NCI-H774 (cell line): ENCODE results near the gene MEP1A.
"Not testable (repeated sequence)": the region's sequence is repeated elsewhere in the genome, so short reads cannot be mapped to it uniquely, and the experiment has no call there.

Experiments
- DNase-seq: peaks from one replicate; lab custom pipeline; 2025; lab: John Stamatoyannopoulos, UW

MEP1A gene, protein sequence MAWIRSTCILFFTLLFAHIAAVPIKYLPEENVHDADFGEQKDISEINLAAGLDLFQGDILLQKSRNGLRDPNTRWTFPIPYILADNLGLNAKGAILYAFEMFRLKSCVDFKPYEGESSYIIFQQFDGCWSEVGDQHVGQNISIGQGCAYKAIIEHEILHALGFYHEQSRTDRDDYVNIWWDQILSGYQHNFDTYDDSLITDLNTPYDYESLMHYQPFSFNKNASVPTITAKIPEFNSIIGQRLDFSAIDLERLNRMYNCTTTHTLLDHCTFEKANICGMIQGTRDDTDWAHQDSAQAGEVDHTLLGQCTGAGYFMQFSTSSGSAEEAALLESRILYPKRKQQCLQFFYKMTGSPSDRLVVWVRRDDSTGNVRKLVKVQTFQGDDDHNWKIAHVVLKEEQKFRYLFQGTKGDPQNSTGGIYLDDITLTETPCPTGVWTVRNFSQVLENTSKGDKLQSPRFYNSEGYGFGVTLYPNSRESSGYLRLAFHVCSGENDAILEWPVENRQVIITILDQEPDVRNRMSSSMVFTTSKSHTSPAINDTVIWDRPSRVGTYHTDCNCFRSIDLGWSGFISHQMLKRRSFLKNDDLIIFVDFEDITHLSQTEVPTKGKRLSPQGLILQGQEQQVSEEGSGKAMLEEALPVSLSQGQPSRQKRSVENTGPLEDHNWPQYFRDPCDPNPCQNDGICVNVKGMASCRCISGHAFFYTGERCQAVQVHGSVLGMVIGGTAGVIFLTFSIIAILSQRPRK

DNA sequence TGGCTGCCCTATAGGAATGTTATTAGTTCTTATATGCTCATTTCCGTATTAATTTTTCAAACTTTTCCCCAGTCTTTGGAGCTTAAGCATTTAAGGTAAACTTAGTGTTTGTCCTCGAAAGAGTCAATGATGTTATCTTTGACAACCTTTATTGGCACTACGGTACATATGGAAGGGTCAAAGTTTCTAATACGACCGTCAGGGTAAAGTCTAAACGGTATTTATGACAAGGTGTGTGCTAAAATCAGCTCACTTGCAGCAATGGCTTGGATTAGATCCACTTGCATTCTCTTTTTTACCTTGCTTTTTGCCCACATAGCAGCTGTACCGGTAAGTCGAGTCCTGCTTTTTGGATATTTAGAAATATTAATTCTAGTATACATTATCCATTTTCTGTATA lies at the start of gene MEP1A:
MEP1A (plus strand) TSS at position 252 of the 400 bp plus-strand sequence; CDS start at position 262, 10 bp downstream.
- DNase-seq = no peak

GRCh38 chr6:46743425-46744158 lies 49.6 kb upstream of the MEP1A start:
- no peak for DNase-seq

DNA sequence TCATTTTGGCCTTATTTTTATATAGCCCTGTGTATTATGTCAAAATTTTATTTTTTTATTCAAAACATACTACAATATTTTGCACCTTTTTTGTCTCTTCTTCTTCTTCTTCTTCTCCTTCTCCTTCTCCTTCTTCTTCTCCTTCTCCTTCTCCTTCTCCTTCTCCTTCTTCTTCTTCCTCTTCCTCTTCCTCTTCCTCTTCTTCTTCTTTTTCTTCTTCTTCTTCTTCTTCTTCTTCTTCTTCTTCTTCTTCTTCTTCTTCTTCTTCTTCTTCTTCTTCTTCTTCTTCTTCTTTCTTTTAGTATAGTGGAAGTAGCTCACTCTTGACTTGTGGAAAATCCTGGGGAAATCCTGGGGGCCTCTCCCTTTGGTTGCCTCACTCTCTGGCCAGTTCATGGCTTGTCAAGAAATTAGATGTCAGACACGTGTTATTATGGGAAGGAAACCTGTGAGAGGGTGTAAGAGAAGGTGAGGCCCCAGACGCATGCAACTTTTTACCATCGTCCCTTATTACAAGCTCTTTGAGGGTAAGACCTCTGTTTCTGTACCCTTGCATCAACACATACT lies 48.9 kb upstream of the MEP1A start:
- not testable (repeated sequence) for DNase-seq

DNA sequence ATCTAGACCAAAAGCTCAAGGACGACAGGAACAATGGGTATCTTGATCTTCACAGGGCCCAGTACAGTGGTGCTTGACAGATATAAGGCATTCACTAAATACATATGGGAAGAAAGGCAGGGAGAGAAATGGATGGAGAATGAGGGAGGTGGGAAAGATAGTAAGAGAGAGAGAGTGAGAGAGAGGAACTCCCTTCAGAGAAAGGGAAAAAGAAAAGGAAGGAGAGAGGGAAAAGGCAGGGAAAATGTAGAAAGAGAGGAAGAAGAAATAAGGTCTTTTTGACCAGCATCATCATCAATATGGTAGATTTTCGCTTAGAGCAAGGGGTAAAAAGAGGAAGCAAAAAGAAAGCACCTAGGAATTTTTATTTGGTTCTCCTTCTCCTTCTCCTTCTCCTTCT lies 47.2 kb upstream of the MEP1A start:
- DNase-seq = no peak

DNA sequence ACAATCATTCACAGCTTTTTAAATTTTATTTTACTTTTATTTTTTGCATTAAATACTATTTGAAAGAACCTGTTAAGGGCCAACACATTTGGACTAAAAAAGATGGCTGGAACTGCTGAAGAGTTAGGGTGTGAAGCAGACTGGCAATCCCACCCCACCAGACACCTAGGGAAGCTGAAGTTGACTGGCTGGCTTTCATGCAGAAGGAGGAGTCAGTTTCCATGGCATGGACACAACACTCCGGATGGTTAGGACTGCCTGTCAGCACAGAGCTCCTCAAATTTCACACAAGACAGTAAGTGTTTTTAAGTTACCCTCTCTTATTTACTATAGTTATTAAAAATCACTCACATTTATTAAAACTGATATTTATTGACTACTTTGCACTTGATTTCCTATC lies 46.5 kb upstream of the MEP1A start, which contains the start of gene ANKRD66:
ANKRD66 (plus strand) TSS at position 238 of the 400 bp plus-strand sequence. CDS start 5,016 bp downstream, outside the sequence.
- DNase-seq = no peak

DNA sequence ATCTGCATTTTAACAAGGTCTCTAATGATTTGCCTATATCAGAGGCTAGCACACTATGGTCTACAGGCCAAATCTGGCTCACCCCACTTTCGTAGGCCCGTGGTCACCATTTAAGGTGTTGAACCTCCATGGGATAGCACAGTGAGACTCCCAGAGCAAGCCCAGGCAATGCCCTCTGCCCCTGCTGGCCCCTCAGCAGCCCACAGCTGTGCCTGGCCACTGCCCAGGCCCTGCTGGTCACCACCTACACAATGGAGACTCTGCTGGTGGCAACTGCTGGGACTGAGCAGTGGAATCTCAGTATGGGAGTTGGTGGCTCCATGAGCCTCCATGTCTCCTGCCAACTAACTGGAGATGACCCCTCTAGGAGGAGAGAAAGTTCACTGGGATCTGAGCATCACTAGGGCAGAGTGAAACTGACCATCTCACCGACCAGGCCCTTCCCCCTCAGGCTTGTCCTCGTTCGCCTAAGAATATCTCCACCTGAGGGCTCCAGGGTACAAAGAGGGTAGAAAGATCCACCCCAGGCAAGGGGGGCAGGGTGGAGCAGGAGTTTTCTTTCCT lies 44.2 kb upstream of the MEP1A start:
- no peak for DNase-seq

GRCh38 chr6:46749731-46750130 lies 43.5 kb upstream of the MEP1A start:
- no peak for DNase-seq

DNA sequence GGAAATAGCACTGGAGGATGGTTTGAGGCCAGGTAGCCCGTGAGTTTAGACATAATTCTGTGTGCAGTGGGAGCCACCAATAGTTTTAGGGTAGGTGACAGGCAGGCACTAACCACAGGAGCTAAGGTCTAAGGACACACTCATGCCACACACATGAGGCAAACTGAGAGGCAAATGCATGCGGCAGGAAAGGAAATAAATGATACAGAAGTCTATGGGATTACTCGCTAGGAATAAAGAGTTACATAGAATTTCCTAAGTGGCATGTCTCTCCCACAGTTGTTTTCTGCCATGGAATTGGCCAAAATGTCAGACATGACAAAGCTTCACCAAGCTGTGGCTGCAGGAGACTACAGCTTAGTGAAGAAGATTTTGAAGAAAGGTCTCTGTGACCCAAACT lies 41.5 kb upstream of the MEP1A start:
- no peak for DNase-seq

- DNase-seq = no peak
Observed at GRCh38 chr6:46755865-46756264, 37.3 kb upstream of the MEP1A start.

DNA sequence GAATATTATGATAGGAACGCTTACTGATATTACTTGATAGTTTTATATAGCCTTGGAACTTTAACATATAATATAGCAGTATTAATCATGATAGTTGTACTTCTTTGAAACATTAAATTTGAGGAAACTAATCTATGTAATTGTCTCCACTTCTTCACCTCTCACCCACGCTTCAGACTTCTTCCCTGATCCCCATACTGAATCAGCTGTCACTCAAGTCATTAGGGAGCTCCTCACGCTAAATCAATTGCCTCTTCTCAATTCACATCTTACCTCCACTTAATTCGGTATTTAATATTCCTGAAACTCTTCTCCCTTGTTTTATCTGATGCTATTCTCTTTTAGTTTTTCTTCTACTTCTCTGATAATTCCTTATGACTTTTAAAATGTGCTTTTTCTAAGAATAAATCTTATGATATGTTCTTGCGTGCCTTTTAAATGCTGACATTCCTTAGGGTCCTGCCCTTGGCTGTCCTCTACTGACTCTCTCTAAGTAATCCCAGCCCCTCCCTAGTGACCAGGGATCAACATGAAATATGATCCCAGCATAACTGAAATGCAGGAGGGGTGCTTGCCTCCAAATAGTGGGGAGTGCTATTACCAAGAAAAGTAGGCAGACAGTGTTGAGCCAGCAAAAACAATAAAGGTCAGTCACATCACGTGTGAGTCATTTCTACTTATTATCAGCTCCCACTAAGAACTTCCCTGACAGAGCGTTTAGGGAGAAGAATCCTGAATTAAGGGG lies 36.5 kb upstream of the MEP1A start:
- DNase-seq = no peak

GRCh38 chr6:46757214-46757596 lies 36.0 kb upstream of the MEP1A start:
- DNase-seq = no peak

GRCh38 chr6:46758960-46759753 lies 34.0 kb upstream of the MEP1A start:
- no peak for DNase-seq

DNA sequence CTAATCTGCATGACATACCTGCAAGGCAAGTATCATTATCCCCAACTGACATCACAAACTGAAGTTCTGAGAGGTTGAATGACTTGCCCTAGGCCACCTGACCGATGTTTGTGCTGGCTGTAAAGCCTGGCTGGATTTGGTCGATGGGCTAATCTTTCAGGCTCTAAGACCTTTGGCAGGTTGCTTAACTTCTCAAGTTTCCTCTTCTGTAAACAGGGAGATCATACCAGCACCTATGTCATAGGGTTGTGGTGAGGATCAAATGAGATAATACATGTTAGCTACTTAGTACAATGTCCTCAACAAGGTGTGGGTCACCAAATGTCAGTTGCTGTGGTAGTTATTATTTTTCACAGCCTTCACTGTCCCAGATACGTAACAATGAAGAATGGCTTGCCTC lies 32.3 kb upstream of the MEP1A start:
- no peak for DNase-seq

- no peak for DNase-seq
Observed at GRCh38 chr6:46763466-46763865, 29.7 kb upstream of the MEP1A start.

DNA sequence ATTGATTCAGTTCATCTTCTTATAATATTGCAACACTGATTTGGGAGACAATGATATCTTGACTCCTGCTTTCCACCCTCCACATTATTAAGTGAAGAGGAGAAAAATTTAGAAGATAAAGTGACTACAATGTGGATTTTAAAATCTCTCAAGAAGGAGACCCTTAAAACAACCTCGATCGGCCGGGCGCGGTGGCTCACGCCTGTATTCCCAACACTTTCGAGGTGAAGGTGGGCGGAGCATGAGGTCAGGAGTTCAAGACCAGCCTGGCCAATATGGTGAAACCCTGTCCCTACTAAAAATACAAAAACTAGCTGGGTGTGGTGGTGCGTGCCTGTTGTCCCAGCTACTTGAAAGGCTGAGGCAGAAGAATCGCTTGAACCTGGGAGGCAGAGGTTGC lies 28.9 kb upstream of the MEP1A start:
- not testable (repeated sequence) for DNase-seq

GRCh38 chr6:46764961-46765360 lies 28.2 kb upstream of the MEP1A start:
- no peak for DNase-seq

DNA sequence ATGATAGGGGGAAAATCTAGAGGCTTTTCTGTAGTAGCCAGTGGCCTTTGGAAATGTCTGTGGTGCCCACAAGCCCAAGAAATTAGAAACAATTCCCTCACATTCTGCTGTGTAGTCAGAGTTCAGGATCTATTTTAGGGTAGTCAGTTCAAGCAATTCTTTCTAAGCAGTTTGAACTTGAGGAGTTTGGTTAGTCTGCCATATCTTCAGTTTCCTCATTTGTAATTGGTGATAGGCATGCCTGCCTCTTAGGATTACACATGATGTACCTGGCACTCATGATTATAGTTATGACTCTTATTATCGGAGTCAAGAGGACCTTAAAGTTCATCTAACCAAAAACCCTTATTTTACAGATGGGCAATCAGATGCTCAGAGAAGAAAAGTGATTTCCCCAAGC lies 21.2 kb upstream of the MEP1A start:
- no peak for DNase-seq

- DNase-seq = no peak
Observed at GRCh38 chr6:46772762-46773161, 20.4 kb upstream of the MEP1A start.

DNA sequence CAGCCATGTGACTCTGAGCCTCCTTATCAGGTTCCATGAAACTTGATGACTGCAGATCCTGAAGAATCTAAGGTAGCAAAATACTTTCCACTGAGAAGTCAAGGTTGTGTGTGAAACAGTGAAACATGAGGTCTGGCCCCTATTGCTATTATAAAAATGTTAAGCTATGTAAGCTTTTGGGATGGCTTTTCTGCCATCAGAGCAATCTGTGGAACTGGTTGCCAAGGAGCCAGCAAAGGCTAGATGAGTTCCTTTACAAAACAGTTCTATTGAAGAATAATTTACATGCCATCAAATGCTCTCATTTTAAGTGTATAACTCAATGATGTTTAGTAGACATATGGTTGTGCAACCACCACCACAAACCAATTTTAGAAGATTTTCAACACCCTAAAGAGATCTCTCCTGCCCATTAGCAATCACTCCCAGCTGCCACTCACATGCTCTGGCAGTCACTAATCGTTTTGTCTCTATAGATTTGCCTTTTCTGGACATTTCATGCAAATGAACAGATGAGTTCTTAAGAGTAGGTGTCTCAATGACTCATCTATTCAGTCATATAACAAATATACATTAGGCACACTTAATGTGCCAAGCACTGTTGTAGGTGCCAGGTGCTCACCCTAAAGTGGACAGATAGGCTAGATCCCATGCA lies 19.9 kb upstream of the MEP1A start:
- DNase-seq = no peak

DNA sequence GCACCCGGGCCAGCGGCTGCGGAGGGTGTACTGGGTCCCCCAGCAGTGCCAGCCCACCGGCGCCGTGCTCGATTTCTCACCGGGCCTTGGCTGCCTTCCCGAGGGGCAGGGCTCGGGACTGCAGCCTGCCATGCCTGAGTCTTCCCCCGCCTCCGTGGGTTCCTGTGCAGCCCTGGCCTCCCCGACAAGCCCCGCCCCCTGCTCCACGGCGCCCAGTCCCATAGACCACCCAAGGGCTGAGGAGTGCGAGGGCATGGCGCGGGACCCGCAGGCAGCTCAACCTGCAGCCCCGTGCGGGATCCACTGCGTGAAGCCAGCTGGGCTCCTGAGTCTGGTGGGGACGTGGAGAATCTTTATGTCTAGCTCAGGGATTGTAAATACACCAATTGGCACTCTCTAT lies 18.5 kb upstream of the MEP1A start:
- DNase-seq = not testable (repeated sequence)
